Loucy (cell line): ENCODE measurements around the gene INTS1.

Experiments
- EZH2phosphoT487 ChIP-seq: fragments of 200-600 bp; IDR thresholded peaks from 2 replicates; pipeline ENCODE4 v1.6.1; 2018; ENCODE audit warnings: antibody characterized with exemption, mild to moderate bottlenecking, moderate library complexity, borderline replicate concordance
- TF ChIP-seq, protein P1 (sequence below): fragments of 200-600 bp; sonication (generic); conservative IDR thresholded peaks from 2 replicates; pipeline ENCODE4 v1.5.1; 2014; ENCODE audit warnings: mild to moderate bottlenecking, antibody characterized with exemption, low read length

DNA sequence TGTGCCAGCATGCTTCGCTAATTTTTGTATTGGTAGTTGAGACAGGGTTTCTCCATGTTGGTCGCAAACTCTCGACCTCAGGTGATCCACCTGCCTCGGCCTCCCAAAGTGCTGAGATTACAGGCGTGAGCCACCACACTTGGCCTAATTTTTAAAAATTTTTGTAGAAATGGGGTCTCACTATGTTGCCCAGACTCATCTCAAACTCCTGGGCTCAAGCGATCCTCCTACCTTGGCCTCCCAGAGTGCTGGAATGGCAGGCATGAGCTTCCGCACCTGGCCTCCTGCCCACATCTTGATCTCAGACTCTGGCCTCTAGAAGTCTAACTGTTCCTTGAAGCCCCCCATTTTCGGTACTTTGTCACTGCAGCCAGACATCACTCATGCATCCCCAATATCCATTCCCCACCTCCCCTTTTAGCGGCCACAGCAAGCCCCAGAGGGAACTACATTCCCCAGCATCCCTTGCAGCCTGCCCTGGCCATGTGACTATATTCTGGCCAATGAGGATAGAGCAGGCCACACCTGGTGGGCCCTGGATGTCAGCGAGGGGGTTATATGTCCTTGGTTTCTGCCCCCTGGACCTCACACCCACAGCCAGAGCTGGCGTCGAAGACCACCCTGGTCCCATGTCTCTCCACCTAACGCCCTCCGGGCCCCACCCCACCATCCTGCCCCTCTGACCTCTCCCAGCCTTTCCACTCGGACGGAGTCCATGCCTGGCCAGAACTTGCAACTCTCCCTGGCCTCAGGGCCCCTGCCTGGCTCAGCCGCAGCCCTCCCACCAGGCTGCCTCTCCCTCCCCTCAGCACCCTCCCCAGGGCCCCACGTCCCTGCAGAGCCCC, 78.7 kb downstream of the INTS1 start:
- TF ChIP-seq, protein P1, sequence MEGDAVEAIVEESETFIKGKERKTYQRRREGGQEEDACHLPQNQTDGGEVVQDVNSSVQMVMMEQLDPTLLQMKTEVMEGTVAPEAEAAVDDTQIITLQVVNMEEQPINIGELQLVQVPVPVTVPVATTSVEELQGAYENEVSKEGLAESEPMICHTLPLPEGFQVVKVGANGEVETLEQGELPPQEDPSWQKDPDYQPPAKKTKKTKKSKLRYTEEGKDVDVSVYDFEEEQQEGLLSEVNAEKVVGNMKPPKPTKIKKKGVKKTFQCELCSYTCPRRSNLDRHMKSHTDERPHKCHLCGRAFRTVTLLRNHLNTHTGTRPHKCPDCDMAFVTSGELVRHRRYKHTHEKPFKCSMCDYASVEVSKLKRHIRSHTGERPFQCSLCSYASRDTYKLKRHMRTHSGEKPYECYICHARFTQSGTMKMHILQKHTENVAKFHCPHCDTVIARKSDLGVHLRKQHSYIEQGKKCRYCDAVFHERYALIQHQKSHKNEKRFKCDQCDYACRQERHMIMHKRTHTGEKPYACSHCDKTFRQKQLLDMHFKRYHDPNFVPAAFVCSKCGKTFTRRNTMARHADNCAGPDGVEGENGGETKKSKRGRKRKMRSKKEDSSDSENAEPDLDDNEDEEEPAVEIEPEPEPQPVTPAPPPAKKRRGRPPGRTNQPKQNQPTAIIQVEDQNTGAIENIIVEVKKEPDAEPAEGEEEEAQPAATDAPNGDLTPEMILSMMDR: no peak
- TF ChIP-seq EZH2phosphoT487: no peak
